GM12801 (cell line): ENCODE measurements around the gene DLG5.

ENCODE experiments used
- TF ChIP-seq, protein P1 (sequence below): IDR thresholded peaks from one replicate; pipeline ENCODE4 v1.5.1; 2011; ENCODE audit warnings: control low read depth; ENCODE audit not compliant: insufficient read length; ENCODE audit errors: extremely low read depth

DLG5 gene

GRCh38 chr10:77827366-77827765 lies 99.2 kb downstream of the DLG5 start:
- TF ChIP-seq, protein P1, sequence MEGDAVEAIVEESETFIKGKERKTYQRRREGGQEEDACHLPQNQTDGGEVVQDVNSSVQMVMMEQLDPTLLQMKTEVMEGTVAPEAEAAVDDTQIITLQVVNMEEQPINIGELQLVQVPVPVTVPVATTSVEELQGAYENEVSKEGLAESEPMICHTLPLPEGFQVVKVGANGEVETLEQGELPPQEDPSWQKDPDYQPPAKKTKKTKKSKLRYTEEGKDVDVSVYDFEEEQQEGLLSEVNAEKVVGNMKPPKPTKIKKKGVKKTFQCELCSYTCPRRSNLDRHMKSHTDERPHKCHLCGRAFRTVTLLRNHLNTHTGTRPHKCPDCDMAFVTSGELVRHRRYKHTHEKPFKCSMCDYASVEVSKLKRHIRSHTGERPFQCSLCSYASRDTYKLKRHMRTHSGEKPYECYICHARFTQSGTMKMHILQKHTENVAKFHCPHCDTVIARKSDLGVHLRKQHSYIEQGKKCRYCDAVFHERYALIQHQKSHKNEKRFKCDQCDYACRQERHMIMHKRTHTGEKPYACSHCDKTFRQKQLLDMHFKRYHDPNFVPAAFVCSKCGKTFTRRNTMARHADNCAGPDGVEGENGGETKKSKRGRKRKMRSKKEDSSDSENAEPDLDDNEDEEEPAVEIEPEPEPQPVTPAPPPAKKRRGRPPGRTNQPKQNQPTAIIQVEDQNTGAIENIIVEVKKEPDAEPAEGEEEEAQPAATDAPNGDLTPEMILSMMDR, result no peak

- TF ChIP-seq, protein P1, result no peak
These were observed 100.6 kb downstream of the DLG5 start for GRCh38 chr10:77825965-77826364.

DNA sequence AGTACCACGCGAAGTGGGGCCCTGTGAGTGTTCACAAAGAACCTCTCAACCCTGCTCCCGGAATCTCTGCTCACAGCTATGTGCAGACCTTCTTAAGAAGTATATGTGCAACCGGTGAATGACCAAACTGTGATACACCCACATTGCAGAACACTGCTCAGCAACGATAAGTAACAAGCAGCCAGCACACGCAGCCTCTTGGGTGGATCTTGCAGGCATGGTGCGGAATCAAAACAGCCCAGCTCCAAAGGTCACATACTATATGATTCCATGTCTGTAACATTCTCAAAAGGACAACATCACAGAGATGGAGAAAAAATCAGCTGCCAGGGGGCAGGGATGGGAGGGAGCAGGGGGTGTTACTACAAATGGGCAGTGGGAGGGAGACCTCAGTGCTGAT lies 101.6 kb downstream of the DLG5 start:
- TF ChIP-seq, protein P1, result no peak

- TF ChIP-seq, protein P1, result no peak
These were observed 102.6 kb downstream of the DLG5 start for GRCh38 chr10:77823811-77824542.

GRCh38 chr10:77821551-77821950 lies 105.0 kb downstream of the DLG5 start:
- TF ChIP-seq, protein P1, result no peak

- TF ChIP-seq, protein P1, result no peak
These were observed 105.5 kb downstream of the DLG5 start for GRCh38 chr10:77821036-77821435.

GRCh38 chr10:77820349-77820748 lies 106.2 kb downstream of the DLG5 start:
- TF ChIP-seq, protein P1, result no peak
